Fibroblast of mammary gland (primary cell): ENCODE measurements around the gene LRRC63.

Experiments
- DNase-seq: peaks from one replicate; pipeline ENCODE4 v3.0.0-alpha.2; 2010; ENCODE audit warnings: low read depth
- H3K4me3 ChIP-seq: 2 replicates; pipeline ENCODE4 v1.5.1; 2011; ENCODE audit warnings: low read depth, mild to moderate bottlenecking, low read length, moderate library complexity; ENCODE audit not compliant: control insufficient read depth
- TF ChIP-seq, protein P1 (sequence below): conservative IDR thresholded peaks from 2 replicates; pipeline ENCODE4 v1.5.1; 2011; ENCODE audit warnings: low read depth, low read length, inconsistent platforms; ENCODE audit not compliant: control insufficient read depth, insufficient read depth

The LRRC63 gene

DNA sequence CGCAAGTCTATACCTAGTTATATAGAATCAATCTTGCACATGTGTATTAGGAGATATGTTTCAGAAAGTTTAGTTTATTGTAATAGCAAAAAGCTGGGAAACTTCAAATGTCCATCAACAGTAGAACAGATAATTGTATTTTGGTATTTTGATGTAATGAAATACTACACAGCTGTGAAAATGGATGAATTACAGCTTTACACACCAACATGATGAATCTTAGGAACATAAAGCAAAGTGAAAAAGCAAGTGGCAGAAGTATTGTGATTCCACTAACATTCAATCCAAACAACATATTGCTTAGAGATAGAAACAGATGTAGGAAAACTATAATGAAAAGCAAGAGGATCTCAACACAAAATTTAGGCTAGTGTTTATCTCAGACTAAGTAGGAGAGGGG, 102.9 kb downstream of the LRRC63 start:
- no peak for DNase-seq
- TF ChIP-seq, protein P1, sequence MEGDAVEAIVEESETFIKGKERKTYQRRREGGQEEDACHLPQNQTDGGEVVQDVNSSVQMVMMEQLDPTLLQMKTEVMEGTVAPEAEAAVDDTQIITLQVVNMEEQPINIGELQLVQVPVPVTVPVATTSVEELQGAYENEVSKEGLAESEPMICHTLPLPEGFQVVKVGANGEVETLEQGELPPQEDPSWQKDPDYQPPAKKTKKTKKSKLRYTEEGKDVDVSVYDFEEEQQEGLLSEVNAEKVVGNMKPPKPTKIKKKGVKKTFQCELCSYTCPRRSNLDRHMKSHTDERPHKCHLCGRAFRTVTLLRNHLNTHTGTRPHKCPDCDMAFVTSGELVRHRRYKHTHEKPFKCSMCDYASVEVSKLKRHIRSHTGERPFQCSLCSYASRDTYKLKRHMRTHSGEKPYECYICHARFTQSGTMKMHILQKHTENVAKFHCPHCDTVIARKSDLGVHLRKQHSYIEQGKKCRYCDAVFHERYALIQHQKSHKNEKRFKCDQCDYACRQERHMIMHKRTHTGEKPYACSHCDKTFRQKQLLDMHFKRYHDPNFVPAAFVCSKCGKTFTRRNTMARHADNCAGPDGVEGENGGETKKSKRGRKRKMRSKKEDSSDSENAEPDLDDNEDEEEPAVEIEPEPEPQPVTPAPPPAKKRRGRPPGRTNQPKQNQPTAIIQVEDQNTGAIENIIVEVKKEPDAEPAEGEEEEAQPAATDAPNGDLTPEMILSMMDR: no peak
- no peak overlapping the region for H3K4me3 ChIP-seq

- no peak overlapping the region for H3K4me3 ChIP-seq
- DNase-seq: no peak
- TF ChIP-seq, protein P1: no peak
Measured at GRCh38 chr13:46315036-46315435, 103.3 kb downstream of the LRRC63 start.

GRCh38 chr13:46315491-46316075, 103.9 kb downstream of the LRRC63 start:
- DNase-seq: no peak
- no peak overlapping the region for H3K4me3 ChIP-seq
- TF ChIP-seq, protein P1: no peak

DNA sequence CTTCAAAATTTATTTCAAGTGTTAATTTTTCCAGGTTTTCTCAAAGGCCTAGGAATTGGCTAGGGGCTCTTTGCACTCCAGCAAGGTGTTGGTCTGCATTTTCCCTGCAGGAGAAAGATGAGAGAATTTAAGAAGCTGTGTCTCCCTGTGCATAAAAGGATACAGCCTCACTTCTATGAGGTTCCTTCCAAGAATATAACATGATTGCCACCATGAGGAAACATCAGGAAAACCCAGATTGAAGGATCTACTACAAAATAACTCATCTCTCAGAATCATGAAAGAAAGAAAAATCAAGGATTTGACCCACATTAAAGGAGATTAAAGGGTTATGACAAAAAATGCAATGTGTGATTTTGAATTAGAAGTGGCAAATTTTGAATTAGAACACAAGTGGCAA, 105.4 kb downstream of the LRRC63 start:
- DNase-seq: peak; percentile 42
- TF ChIP-seq, protein P1: peak; percentile 30
- no peak overlapping the region for H3K4me3 ChIP-seq

DNA sequence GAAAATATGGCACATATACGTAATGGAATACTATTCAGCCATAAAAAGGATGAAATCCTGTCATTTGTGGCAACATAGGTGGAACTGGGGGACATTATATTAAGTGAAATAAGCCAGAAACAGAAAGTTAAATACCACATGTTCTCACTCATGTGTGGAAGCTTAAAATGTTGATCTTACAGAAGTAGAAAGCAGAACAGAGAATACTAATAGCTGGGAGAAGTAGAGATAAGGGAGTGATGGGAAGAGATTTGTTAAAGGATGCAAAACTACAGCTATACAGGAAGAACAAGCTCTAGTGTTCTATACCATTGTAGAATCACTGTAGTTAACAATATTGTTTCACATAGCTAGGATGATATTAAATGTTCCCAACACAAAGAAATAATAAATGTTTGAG, 107.3 kb downstream of the LRRC63 start:
- H3K4me3 ChIP-seq: no peak overlapping the region
- DNase-seq: no peak

DNA sequence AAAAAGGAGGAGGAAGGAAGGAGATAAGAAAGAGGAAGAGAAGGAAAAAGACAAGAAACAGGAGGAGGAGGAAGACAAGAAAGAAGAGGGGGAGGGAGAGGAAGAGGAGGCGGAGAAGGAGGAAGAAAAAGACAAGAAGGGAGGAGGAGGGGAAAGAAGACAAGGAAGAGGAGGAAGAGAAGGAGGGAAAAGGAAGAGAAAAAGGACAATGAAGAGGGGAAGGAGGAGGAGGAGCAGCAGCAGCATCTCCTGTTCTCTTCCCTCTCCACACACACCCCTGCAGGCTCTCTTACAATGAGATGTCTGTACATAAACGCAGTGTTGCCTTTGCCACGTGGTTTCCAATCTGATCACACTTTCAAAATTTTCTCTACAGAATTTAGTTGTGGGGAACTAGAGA, 108.7 kb downstream of the LRRC63 start:
- DNase-seq: no peak
- no peak overlapping the region for H3K4me3 ChIP-seq
- TF ChIP-seq, protein P1: no peak

More for the DNA sequence above, 107.3 kb downstream of the LRRC63 start:
- TF ChIP-seq, protein P1: no peak

- DNase-seq: no peak
- TF ChIP-seq, protein P1: no peak
- H3K4me3 ChIP-seq: no peak overlapping the region
Measured at GRCh38 chr13:46320821-46321220, 109.1 kb downstream of the LRRC63 start.
